ENCODE results near the gene PPEF2. TPM values are rescaled to one million over a fixed set of nuclear protein-coding genes. Genes with fewer than 3 reads are reported as not detected.
A peak's percentile ranks its signal among the peaks of the same experiment; 100 is the strongest.
"Not testable (repeated sequence)": the region's sequence is repeated elsewhere in the genome, so short reads cannot be mapped to it uniquely, and the experiment has no call there.

Gene PPEF2
- total RNA-seq, 1 donor: not detected

DNA sequence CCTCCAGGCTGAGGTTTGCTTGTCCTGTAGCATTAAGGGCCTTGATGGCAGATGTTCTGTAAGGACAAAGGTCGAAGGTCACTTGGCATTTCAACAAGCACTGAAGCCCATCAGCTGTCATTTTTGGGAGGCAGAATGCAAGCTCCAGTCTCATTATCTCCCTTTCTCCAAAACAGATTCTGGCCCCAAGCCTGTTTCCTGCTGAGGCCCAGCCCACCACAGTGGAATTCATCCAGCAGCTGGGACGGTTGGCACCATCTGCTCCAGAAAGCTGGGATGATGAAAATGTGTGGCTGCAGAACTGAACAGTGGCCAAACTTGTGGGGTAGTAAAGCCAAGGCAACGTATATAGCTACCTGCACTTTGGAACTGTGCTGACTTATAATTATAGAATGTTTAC, 17.7 kb upstream of the PPEF2 start:
- TF ChIP-seq, protein P1, sequence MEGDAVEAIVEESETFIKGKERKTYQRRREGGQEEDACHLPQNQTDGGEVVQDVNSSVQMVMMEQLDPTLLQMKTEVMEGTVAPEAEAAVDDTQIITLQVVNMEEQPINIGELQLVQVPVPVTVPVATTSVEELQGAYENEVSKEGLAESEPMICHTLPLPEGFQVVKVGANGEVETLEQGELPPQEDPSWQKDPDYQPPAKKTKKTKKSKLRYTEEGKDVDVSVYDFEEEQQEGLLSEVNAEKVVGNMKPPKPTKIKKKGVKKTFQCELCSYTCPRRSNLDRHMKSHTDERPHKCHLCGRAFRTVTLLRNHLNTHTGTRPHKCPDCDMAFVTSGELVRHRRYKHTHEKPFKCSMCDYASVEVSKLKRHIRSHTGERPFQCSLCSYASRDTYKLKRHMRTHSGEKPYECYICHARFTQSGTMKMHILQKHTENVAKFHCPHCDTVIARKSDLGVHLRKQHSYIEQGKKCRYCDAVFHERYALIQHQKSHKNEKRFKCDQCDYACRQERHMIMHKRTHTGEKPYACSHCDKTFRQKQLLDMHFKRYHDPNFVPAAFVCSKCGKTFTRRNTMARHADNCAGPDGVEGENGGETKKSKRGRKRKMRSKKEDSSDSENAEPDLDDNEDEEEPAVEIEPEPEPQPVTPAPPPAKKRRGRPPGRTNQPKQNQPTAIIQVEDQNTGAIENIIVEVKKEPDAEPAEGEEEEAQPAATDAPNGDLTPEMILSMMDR (IDR thresholded peaks at IDR 0.05; ENCODE audit: extremely low read depth, low read depth, low read length): no peak
- no peak overlapping the region for H2AFZ ChIP-seq (ENCODE audit: low read length)
- no peak overlapping the region for H3K27ac ChIP-seq (ENCODE audit: low read depth, low read length)
- H3K27me3 ChIP-seq (ENCODE audit: insufficient read depth, low read length): no peaks in the 10 kb centered on the region
- H4K20me1 ChIP-seq (ENCODE audit: insufficient read depth, low read length): no peaks in the 10 kb centered on the region
- no peak overlapping the region for H3K4me2 ChIP-seq (ENCODE audit: insufficient read depth, low read length)
- H3K4me3 ChIP-seq (ENCODE audit: insufficient read depth, low read length): no peak overlapping the region
- no peaks in the 10 kb centered on the region for H3K79me2 ChIP-seq (ENCODE audit: insufficient read depth, low read length)
- H3K4me1 ChIP-seq (ENCODE audit: insufficient read depth, low read length): peaks cover 9% of the 10 kb centered on the region
- DNase-seq (ENCODE audit: insufficient read length, low spot score, missing footprints): peak; percentile 42
- H3K9me3 ChIP-seq (ENCODE audit: low read depth, low read length): no peaks in the 10 kb centered on the region
- H3K36me3 ChIP-seq (ENCODE audit: insufficient read depth, low read length): peaks cover 19% of the 10 kb centered on the region

GRCh38 chr4:75916091-75916661, 13.9 kb upstream of the PPEF2 start:
- peak overlapping the region; percentile 54 for H2AFZ ChIP-seq (ENCODE audit: low read length)
- no peaks in the 10 kb centered on the region for H3K27me3 ChIP-seq (ENCODE audit: insufficient read depth, low read length)
- TF ChIP-seq, protein P1 (IDR thresholded peaks at IDR 0.05; ENCODE audit: extremely low read depth, low read depth, low read length): peak; percentile 78
- H3K4me2 ChIP-seq (ENCODE audit: insufficient read depth, low read length): peak overlapping the region; percentile 56
- DNase-seq (ENCODE audit: insufficient read length, low spot score, missing footprints): peak; percentile 86
- no peaks in the 10 kb centered on the region for H4K20me1 ChIP-seq (ENCODE audit: insufficient read depth, low read length)
- no peak overlapping the region for H3K4me3 ChIP-seq (ENCODE audit: insufficient read depth, low read length)
- peaks cover 9% of the 10 kb centered on the region for H3K4me1 ChIP-seq (ENCODE audit: insufficient read depth, low read length)
- peak overlapping the region; percentile 58 for H3K27ac ChIP-seq (ENCODE audit: low read depth, low read length)
- no peaks in the 10 kb centered on the region for H3K79me2 ChIP-seq (ENCODE audit: insufficient read depth, low read length)
- H3K9me3 ChIP-seq (ENCODE audit: low read depth, low read length): no peaks in the 10 kb centered on the region
- peaks cover 18% of the 10 kb centered on the region for H3K36me3 ChIP-seq (ENCODE audit: insufficient read depth, low read length)

- H3K4me1 ChIP-seq (ENCODE audit: insufficient read depth, low read length): peaks cover 6% of the 10 kb centered on the region
- H3K9me3 ChIP-seq (ENCODE audit: low read depth, low read length): no peaks in the 10 kb centered on the region
- H3K79me2 ChIP-seq (ENCODE audit: insufficient read depth, low read length): no peaks in the 10 kb centered on the region
- no peaks in the 10 kb centered on the region for H3K27me3 ChIP-seq (ENCODE audit: insufficient read depth, low read length)
- H3K4me2 ChIP-seq (ENCODE audit: insufficient read depth, low read length): no peak overlapping the region
- no peak for DNase-seq (ENCODE audit: insufficient read length, low spot score, missing footprints)
- no peak overlapping the region for H3K27ac ChIP-seq (ENCODE audit: low read depth, low read length)
- H3K36me3 ChIP-seq (ENCODE audit: insufficient read depth, low read length): no peaks in the 10 kb centered on the region
- TF ChIP-seq, protein P1 (IDR thresholded peaks at IDR 0.05; ENCODE audit: extremely low read depth, low read depth, low read length): no peak
- no peak overlapping the region for H3K4me3 ChIP-seq (ENCODE audit: insufficient read depth, low read length)
- H2AFZ ChIP-seq (ENCODE audit: low read length): no peak overlapping the region
- no peaks in the 10 kb centered on the region for H4K20me1 ChIP-seq (ENCODE audit: insufficient read depth, low read length)
Measured at GRCh38 chr4:75912968-75913367, 10.7 kb upstream of the PPEF2 start.

GRCh38 chr4:75910831-75911230, 8.6 kb upstream of the PPEF2 start:
- not testable (repeated sequence) for H3K27me3 ChIP-seq (ENCODE audit: insufficient read depth, low read length); H3K27ac ChIP-seq (ENCODE audit: low read depth, low read length); H3K4me3 ChIP-seq (ENCODE audit: insufficient read depth, low read length); H3K4me2 ChIP-seq (ENCODE audit: insufficient read depth, low read length); H3K36me3 ChIP-seq (ENCODE audit: insufficient read depth, low read length); H3K4me1 ChIP-seq (ENCODE audit: insufficient read depth, low read length); H4K20me1 ChIP-seq (ENCODE audit: insufficient read depth, low read length); H3K79me2 ChIP-seq (ENCODE audit: insufficient read depth, low read length); H2AFZ ChIP-seq (ENCODE audit: low read length); DNase-seq (ENCODE audit: insufficient read length, low spot score, missing footprints); H3K9me3 ChIP-seq (ENCODE audit: low read depth, low read length)

Measured in osteoblast (primary cell).